Left renal cortex interstitium (tissue), 4 donors: ENCODE data around the gene MUC16. TPM values are rescaled to one million over a fixed set of nuclear protein-coding genes. Genes with fewer than 3 reads are reported as not detected.

ENCODE experiments used
- DNase-seq, 4 donors: peaks; one replicate each; pipeline ENCODE4 v3.0.0-alpha.2; 2013; ENCODE audit warnings: low read depth in 4 of 4, low spot score in 2 of 4, missing footprints in 1 of 4
- polyA plus RNA-seq, 4 donors: library from polyadenylated mRNA; unstranded; fragments of 120-200 nt; gene quantifications; one replicate each; pipeline ENCODE4 v1.2.1, GENCODE V29; 2013; ENCODE audit not compliant: insufficient read length in 4 of 4

Gene MUC16
- polyA plus RNA-seq, 4 donors = 0.02 to 0.16 (median 0.09) TPM

DNA sequence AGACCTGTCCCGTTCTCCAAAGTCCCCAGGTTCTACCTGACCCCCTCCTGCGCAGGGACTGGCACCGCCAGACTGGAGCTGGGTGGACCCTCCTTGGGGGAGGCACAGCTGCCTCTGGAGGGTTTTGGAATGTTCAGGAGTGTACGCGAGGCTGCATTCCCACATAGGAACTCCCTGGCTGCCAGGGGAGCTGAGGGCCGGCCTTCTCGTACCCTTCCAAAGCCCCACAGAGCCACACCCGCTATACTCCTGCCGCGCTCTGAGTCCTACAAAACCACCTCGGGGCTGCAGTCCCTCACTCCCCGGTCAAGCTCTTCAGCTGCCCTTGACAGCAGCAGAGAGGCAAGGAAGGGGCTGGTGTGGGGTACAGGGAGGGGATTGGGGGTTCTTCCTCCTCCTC is 484 bp upstream of the MUC16 start:
- no peak for DNase-seq

DNA sequence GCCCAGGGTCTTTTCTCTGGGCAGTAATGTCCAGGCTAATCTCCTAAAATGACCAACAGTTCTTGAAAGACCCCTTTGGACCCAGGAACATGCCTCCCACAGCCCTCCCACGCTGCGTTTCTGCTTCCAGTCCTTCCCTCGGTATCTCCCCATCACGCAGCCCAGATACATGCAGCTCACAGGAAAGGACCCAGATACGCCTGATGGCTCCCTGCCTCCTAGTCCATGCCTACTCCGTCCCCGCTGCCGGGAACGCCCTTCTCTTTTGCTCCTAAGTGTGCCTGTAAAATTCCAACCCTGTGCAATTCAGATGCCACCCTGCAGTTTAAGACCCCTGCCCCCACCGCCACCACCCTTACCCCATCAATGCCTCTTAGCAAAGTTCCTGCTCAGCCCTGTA is 778 bp downstream of the MUC16 start:
- no peak for DNase-seq

GRCh38 chr19:9008667-9009066 is 1.5 kb downstream of the MUC16 start:
- DNase-seq = no peak

DNA sequence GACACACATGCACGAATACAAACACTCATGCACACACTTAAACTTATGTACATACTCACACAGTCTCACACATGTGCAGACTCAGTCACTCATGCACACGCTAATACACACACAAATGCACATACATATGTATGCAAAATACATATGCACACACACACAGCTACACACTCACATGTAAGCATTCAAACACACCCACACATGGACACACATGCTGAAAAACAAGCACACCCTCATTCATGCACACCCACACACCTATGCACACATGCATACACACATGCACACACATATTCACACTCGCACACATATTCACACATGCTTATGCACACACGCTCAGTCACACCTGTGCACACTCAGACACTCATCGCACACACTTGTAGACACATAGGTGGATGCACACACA is 9.3 kb downstream of the MUC16 start:
- DNase-seq = no peak

DNA sequence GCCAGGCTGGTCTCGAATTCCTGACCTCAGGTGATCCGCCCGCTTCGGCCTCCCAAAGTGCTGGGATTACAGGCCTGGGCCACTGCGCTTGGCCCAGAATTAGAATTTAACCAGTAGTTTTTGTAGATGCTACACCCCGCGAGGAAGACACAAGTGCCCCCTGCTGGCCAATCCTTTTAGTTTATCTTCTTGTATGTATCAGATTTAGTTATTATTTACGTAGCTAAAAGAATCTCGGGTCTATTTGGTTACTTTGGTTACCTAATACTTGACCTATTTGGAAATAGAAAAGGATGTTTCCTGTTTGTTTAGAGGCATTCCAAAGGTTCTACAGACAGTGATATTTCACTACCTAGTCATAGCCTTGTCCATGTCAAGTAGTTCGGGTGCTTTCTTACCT is 22.0 kb downstream of the MUC16 start:
- DNase-seq = no peak

GRCh38 chr19:8986296-8986695 is 23.9 kb downstream of the MUC16 start:
- no peak for DNase-seq

- DNase-seq = peak in 3 of 4 donors; percentile 26 to 36 (median 36)
These were observed 36.6 kb downstream of the MUC16 start for GRCh38 chr19:8973501-8974091.

DNA sequence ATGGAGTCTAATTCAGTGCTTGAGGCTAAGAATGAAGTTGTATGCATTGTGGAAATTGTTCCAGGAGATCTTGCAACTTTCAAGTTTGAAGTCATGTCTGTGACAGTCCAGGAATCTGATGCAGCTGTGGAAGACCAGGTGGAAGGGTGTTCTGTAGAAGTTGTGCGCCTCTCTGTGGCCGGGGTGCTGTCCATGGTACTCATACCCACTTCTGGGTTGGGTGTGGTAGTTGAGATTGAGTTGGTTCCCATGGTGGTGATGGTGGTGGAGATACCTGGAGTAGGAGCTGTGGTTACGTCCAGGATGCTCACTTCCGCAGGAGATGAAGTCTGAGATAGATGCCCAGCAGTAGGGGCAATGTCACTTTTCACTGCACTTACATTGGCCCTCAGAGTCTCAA is 44.3 kb downstream of the MUC16 start:
- peak in 1 of 4 donors; percentile 1 for DNase-seq

Other genes starting within 250 kb of the MUC16 start
- 10 to 100 TPM; 37.8 to 44.5 (median 41.1) TPM for gene ZNF558, start 178.1 kb downstream of the MUC16 start, polyA plus RNA-seq
- gene MBD3L1, start 178.0 kb downstream of the MUC16 start, polyA plus RNA-seq = not detected
- under 1 TPM in 3 of 4 donors, not detected in 1; 0.06 to 0.09 (median 0.06) TPM for gene OR1M1, start 76.7 kb upstream of the MUC16 start, polyA plus RNA-seq
- under 1 TPM in 3 of 4 donors, not detected in 1; 0.04 to 0.05 (median 0.05) TPM for gene OR7G2, start 97.1 kb upstream of the MUC16 start, polyA plus RNA-seq
- gene OR7G1, start 105.4 kb upstream of the MUC16 start, polyA plus RNA-seq = not detected
- gene OR7G3, start 116.5 kb upstream of the MUC16 start, polyA plus RNA-seq = not detected
- gene ZNF317, start 130.0 kb upstream of the MUC16 start, polyA plus RNA-seq = 10 to 100 TPM; 35.2 to 37.9 (median 36.1) TPM
- gene OR7D2, start 168.6 kb upstream of the MUC16 start, polyA plus RNA-seq = under 1 TPM; 0.05 to 0.21 (median 0.12) TPM
- gene OR7D4, start 209.2 kb upstream of the MUC16 start, polyA plus RNA-seq = under 1 TPM in 1 of 4 donors, not detected in 3; 0.03 TPM
- gene OR7E24, start 240.5 kb upstream of the MUC16 start, polyA plus RNA-seq = not detected